ENCODE measurements around the gene CAPN3.

The CAPN3 gene

DNA sequence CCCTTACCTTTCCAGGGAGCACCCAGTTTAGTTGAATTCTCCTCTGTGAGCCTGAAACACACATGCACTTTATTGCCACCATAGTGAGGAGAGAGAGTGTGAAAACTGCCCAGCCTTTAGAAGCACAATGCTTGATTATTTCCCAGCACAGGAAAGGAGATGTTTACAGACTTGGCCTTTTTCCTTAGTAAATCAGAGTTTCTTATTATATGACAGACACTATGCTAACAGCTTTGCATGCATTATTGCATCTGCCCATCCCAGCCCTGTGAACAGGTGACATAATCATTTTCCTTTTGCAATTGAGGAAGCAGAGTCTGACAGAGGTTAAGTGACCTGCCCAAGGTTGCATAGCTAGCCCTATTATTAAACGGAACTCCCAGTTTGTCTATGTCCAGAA lies 36.5 kb downstream of the CAPN3 start:
- no peak for DNase-seq (ENCODE audit: low read depth)

DNA sequence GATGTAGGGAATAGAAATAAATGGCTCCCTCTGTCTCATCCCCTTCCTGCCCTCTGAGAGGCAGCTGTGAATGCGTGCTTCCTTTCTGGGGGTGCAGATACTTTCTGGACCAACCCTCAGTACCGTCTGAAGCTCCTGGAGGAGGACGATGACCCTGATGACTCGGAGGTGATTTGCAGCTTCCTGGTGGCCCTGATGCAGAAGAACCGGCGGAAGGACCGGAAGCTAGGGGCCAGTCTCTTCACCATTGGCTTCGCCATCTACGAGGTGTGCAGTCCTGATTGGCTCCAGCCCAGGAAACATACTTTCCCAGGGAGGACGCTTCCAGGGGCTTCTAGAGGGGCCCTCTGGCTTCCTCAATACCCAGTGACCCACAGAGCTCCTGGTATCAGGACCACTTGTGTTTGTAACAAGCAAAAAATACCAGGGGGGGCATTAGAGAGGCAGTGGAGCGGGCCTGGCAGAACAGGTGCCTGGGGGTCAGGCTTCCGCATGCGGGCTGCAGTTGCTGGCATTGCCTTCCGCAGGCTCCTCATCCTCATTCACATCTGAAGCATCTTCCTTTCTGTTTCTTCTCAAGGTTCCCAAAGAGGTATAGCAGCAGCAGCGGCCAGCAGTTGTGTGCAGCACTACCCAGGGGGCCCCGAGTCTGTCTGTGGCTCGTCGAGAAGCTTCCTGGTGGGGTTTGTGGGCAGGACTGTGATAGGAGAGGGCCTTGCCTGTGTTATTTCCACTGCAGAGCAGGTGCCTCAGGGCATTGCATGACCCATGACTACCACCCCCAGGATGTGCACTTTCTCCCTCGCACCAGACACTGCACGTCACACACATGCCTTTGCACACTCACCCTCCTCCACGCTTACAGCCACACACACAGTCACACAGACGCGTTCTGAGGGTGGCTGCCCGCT lies 42.5 kb downstream of the CAPN3 start:
- no peak for DNase-seq (ENCODE audit: low read depth)

DNA sequence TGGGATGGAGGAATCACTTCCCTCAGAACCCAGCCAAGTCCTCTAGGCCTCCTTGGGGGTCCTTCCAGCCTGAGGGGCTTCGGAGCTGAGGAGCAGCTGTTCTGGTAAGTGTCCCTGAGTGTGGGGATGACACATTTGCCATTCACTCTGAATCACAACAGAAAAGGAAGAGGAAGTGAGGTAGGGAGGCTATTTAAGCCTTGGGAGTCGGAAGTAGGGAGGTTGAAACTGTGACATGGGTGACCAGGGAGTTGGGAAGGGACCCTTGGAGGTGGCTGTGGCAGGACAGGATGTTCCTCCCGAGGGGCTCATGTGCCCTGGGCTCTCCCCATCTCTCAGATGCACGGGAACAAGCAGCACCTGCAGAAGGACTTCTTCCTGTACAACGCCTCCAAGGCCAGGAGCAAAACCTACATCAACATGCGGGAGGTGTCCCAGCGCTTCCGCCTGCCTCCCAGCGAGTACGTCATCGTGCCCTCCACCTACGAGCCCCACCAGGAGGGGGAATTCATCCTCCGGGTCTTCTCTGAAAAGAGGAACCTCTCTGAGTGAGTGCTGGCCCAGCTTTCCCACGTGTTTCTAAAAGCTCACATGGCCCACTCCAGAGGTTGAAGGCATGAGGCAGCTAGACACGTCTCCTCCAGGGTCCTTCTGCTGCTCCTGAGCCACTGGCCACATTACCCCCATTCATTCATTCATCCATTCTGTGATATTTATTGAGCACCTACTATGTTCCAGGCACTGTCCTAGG lies 43.3 kb downstream of the CAPN3 start:
- no peak for DNase-seq (ENCODE audit: low read depth)

DNA sequence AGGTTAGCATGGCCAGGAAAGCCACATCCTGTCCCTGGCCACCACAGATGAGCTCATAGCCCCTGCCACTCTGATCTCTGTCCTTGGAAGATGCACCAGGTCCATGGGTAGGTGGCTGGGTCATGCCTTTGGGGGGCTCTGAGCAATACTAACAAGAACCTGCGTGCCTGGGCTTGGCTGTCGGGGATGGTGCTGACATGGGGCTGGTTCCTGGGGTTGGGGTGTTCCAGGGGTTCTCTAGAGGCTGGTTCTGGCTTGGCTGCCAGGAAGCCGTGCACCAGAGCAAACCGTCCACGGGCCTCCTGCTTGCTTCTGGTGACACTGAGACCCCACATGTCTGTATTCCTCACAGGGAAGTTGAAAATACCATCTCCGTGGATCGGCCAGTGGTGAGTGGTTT lies 44.1 kb downstream of the CAPN3 start:
- DNase-seq (ENCODE audit: low read depth) = no peak

DNA sequence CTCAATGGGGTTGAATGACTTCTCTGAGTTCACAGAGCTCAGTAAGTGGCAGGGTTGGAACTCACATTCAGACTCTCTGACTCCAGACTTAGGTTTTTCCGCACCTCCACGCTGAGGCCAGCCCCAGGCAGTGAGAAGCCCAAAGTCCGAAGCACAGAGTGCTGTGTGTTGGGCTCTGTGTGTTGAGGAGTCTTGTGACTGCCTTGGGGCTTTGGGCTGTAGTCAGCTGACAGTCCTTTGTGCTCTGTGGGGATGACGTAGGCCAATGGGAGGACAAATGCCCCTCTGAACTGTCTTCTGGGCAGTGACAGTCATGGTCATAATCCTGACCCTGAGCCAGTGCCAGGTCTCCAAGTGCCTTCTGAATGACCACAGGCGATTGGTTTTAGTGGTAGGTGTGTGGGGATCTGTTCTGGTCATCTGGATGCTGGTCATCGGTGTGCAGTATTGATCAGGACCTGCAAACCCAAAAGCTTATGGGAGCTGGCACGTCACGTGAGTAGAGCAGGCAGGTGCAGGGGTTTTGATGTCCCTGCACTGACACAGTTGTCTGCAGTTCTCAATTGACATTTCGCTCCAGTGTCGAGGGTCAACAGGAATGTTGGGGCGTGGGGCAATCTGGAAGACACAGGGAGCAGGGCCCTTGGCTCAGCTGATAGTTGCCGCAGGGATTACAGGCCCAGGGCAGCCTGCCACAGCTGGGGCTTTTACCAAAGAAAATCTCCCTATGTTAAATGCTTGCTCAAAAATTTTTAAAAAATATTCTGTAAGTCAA lies 45.3 kb downstream of the CAPN3 start:
- no peak for DNase-seq (ENCODE audit: low read depth)

DNA sequence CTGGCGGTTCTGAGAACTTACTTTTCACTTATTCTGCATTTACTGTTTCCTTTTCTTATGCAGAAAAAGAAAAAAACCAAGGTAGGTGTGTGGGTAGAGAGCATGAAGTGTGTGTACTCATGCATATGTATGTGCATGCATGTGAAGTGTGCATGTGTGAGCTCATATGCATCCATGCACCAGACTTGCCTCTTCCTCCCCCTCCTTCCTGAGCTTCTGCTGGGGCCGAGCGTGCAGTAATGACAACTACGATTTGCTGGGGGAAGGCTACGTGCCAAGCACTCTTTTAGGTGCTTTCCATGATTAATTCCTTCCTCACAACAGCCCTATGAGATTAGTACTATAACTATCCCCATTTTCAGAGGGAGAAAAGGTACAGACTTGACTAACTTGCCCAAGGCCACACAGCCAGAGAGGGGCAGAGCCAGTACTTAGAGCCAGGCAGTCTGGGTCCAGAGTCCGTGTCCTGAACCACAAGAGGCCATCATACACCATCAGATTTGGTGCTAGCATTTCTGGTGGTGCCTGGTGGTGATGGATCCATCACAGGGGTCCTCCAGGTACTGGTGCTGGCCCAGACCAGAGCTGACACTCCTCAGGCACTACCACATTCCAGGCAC lies 46.7 kb downstream of the CAPN3 start:
- DNase-seq (ENCODE audit: low read depth) = no peak

DNA sequence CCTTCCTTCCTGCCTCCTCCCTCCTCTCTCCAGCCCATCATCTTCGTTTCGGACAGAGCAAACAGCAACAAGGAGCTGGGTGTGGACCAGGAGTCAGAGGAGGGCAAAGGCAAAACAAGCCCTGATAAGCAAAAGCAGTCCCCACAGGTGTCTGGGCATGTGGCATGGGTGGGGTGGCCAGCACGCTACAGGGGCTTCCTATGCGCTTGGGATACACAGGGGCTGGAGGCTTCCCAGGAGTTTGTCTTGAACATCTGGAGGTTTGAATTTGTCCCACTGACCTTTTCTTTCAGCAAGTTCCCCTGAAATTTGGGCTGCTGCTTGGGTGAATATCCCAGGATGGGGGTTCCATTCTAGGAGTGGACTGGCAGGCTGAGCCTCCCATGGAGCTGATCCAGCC lies 48.9 kb downstream of the CAPN3 start:
- DNase-seq (ENCODE audit: low read depth) = no peak

DNA sequence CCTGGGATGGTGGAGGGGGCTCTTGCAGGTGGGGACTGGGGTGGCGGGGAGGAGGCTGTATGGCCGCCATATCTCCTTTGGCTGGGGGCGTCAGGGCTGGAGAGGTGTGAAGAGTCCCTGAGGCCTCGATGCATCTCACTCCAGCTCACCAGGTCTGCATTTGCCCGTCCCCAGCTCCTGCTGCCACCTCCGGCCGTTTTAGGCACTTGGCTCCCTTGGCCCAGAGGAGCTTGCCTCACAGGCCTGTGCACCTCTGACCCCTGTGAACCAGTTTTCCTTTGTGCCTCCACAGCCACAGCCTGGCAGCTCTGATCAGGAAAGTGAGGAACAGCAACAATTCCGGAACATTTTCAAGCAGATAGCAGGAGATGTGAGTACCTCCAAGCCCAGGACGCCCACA lies 49.7 kb downstream of the CAPN3 start:
- DNase-seq (ENCODE audit: low read depth) = no peak

DNA sequence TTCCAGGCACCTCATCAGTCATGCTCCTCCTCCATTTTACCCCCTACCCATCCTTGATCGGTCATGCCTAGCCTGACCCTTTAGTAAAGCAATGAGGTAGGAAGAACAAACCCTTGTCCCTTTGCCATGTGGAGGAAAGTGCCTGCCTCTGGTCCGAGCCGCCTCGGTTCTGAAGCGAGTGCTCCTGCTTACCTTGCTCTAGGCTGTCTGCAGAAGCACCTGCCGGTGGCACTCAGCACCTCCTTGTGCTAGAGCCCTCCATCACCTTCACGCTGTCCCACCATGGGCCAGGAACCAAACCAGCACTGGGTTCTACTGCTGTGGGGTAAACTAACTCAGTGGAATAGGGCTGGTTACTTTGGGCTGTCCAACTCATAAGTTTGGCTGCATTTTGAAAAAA lies 52.6 kb downstream of the CAPN3 start:
- no peak for DNase-seq (ENCODE audit: low read depth)

DNA sequence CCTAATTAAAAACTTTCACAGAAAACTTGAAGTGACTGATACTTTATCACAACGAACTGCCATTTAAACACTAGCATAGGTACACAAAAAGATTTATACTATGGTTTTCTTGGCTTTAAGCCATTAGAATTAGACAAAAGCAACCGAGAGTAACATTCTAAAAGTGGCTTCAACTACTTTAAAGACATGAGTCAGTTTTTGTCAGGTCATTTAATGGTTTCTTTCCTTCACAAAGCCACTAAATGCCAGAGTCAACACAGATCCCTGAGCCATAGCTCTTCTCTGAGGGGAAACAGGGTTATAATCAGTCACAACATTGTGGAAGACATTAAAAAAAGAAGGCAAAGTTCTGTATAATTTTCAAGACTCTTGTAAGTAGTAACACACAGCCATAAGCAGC lies 54.6 kb downstream of the CAPN3 start:
- no peak for DNase-seq (ENCODE audit: low read depth)

DNA sequence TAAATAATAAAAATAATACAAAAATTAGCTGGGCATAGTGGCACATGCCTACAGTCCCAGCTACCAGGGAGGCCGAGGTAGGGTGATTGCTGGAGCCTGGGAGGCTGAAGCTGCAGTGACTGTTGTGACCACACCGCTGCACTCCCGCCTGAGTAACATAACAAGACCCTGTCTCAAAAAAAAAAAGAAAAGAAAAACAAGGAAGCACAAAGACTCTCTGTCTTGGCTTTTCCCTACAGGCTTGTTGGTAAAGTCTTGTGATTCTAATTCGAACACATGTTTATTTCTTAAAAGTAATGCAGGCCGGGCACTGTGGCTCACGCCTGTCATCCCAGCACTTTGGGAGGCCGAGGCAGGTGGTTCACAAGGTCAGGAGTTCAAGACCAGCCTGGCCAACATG lies 60.1 kb downstream of the CAPN3 start:
- DNase-seq (ENCODE audit: low read depth) = no peak

DNA sequence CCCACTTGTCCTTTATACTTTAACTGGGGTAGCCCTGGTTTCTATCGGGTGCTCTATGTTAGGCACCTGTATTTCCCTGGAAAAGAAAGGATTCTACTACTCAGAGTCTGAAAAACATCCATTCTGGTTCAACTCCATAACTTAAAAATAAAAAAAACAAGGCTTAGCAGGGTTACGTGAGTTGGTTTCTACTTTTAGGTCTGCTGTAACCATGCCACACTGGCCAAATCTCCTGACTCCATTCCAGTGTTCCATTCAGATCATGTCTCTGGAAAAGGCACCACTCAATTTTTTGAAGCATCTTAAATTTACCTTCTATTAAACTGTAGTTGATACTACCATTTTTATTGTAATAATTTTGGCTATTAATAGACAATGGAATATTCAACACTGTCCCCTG lies 62.1 kb downstream of the CAPN3 start:
- no peak for DNase-seq (ENCODE audit: low read depth)

DNA sequence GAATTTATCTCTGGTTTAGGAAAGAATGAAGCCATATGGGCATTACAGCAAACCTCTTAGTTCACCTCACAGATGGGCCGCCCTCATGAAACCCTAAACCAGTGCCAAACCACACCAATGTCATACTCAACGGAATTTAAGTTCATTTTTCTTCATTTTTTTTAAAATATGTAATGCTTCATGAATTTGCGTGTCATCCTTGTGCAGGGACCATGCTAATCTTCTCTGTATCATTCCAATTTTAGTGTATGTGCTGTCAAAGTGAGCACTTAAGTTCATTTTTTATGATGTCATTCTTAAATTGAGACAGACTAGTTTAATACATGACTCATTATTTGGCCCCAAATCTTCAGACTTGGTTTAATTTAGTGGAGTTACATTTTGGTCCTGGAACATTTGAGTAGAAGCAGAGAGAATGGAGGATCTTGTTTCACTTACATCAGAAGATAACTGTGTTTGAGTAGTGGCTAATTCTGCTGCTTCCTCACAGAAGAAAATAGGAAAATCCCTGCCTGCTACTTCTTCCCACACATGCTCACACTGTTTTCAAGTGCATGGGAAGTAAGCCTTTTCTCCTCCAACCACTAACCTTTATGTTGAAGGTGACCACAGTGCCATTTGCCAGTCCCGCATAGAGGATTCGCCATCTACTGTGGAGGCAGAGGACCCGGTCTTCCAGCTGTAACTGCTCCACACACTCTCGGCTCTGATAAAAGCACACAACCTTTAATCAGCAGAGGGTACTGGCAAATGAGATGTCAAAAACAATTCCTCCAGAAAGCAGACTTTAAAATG lies 68.3 kb downstream of the CAPN3 start:
- peak; percentile 83 for DNase-seq (ENCODE audit: low read depth)

DNA sequence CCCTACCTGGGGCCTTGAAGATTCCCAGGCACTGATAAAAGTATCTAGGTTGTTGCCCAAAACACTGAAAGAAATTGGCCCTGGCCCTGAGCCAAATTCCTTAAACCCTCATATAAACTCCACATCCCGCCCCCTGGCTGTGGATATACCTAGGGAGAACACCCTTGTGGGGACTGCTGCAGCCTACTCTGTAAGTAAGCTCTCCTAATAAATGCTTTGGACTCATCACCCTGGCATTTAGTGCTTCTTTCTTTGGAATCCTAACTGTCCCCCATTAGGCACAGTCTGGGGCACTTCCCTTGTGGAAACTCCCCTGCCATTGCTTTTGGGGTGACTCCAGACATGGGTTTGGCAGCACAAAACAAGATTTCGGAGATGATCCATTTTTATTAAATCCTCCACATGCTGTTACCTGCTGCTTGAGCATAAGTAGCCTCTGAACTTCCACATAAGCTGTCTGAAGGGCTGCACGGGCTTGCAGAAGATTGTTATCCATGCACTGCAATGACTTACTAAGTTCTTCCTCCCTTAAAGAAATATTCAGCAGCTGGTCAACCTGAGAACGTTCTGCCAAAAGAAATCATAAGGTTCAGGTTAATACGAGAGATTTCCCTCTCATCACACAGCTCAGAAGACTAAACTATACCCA lies 85.2 kb downstream of the CAPN3 start:
- DNase-seq (ENCODE audit: low read depth) = no peak

DNA sequence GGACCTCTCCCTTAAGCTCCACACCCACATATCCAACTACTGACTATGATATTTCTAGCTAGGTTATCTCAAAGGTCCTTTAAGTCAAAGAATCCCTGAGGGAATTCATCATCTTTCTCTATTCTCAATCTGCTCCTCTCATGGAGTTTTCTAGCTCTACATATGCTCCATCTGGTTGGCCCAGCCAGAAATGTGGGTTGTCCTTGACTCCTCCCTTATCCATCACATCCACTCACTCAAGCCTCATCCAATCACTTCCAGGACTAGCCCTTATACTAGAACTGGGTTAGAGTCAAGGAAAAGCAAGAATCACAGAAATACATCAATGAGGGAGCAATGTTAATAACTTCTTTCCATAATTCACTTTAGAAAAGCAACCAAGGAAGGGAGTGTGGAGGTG lies 86.2 kb downstream of the CAPN3 start:
- DNase-seq (ENCODE audit: low read depth) = no peak

DNA sequence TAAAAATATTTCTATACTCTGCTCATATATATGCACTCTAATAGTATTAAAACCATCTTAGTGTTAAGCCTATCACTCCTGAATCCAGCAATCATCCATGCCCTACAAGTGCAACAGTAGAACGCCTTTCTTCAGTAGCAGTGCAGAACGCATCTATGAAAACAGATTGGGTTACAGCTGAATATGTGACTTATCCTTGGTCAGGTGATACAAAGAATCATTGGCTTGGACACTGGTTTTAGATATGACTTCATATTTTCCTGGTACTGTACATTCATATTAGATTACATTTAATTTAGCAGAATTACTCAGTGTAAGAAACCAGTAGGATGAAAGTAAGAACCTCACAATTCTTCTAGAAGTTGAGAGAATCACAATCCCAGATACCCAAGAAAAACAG lies 88.3 kb downstream of the CAPN3 start:
- DNase-seq (ENCODE audit: low read depth) = no peak

DNA sequence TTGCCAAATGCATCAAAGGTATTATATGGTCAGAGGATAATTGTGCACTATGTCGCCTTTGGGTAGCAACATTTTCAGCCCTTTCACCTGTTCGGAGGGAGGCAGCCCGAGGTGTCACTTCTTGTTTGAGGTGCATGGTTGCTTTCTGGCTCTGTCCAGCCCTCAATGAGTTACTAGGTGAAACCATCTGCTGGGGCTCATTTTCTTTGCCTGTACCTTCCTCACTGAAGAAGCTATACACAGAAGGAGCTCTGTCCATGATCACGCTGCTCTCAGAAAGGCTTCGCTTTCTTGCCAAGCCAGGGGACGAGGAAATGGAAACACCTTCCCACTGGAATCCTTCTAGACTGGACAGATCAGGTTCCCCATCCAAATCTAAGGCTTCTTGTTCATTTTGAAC lies 89.0 kb downstream of the CAPN3 start:
- DNase-seq (ENCODE audit: low read depth) = no peak

DNA sequence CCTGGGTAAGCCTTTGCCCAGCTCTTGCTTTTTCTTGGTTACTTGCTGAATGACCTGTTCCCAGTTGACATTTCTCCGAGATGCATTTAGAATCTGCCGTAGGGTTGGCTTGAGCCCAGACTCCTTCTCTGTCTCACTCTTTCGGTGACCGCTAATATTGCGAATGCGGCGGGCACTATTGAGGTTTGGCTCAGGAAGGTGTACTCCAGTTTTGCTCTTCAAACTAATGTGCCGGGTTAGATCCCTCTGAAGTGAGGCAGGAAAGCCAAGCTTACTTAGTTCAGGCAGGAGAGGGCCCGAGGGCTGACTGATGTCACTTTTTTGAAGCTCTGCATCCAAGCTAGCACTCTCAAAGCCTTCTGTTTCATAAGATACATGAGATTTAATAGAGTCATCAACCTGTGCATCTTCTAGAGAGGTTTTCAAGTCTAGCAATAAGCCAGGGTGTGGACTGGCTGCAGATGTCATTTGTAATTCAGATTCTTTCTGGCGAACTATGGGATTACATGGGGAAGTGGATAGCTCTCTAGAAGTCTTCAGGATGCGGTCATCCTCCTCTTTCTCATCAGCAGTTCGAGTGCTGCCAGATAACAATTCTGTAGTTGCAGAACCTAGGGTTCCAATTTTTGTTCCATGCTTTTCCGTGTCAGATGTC lies 90.6 kb downstream of the CAPN3 start:
- DNase-seq (ENCODE audit: low read depth) = no peak

DNA sequence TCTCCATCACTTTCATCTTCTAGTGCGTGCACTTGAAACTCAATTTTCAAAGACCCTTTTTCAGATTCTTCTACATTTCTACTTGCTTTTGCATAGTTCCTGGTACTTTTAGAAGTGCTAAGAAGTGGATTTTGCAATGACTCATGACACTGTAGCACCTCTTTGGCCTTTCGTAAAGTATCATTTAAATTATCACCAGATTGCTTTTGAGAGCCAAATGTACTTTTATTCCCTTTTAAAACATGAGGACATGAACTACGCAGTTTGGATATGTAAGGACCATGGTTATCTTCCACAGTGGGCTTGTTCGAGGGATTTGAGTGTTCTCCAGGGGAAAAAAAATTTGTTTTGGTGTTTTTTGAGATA lies 91.1 kb downstream of the CAPN3 start:
- no peak for DNase-seq (ENCODE audit: low read depth)

DNA sequence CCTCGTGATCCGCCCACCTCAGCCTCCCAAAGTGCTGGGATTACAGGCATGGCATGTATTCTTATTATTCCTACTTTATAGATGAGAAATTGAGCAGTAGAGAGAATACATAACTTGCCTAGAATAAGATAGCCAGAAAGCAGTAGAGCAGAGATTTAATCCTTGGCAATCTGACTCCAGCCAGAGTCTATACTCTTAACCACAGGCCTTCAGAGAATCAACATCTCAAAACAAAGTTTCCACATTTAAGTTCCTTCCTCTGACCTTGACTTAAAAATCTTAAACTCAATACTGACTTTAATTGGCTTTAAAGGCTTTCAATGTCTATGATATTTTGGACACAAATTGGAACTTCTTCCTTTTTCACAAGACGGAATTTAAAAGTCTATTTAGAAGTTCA lies 94.5 kb downstream of the CAPN3 start:
- DNase-seq (ENCODE audit: low read depth) = no peak

DNA sequence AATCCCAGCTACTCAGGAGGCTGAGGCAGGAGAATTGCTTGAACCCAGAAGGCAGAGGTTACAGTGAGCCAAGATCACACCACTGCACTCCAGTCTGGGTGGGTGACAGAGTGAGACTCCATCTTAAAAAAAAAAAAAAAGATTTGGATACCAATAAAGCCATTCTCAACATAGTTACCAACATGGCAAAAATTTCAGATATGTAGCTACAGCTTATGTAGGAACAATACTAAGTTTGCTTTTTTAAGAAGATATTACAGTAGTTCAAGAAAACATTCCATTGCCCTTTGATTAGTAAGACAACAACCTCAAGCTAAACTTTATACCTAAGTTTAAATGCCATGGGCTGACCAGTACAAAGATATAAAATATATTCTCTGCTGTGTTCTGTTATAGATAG lies 97.2 kb downstream of the CAPN3 start:
- DNase-seq (ENCODE audit: low read depth) = no peak

All from GM04503 (cell line).